H7 (cell line): ENCODE results near the gene SYNGR4. TPM values are rescaled to one million over a fixed set of nuclear protein-coding genes. Genes with fewer than 3 reads are reported as not detected.

Experiments
- DNase-seq: peaks from one replicate; pipeline ENCODE4 v3.0.0; 2012
- H3K27me3 ChIP-seq: 2 replicates; pipeline ENCODE4 v1.6.0; 2011; ENCODE audit warnings: mild to moderate bottlenecking, low read length; ENCODE audit not compliant: control insufficient read depth, insufficient read depth
- H3K36me3 ChIP-seq: replicated peaks from 2 replicates; pipeline ENCODE4 v1.5.1; 2011; ENCODE audit warnings: low read length; ENCODE audit not compliant: control insufficient read depth, insufficient read depth
- H3K4me3 ChIP-seq: 2 replicates; pipeline ENCODE4 v1.5.1; 2011; ENCODE audit warnings: low read depth, mild to moderate bottlenecking, control low read depth, low read length, moderate library complexity; ENCODE audit not compliant: insufficient read depth
- total RNA-seq: library from RNA; depleted of rRNA; stranded (reverse); fragments of >200 nt; shearing (Covaris generic); gene quantifications from 2 replicates; pipeline ENCODE4 v1.2.3, GENCODE V29; 2014

Gene SYNGR4
- total RNA-seq, 1 experiment from 2014 or later = not detected

- Histone ChIP-seq H3K36me3 (peaks cover 7% of the 10 kb centered on the region), H3K4me3 (peak within 1 kb of the TSS; percentile 46), H3K27me3 (peaks cover 53% of the 10 kb centered on the region)
- DNase-seq = peak; percentile 84
Observed at GRCh38 chr19:48393559-48394330, 29.6 kb downstream of the SYNGR4 start, which contains the start of gene GRIN2D. GRIN2D (plus strand) TSS chr19:48393668; CDS start chr19:48398393, 4,725 bp downstream.

DNA sequence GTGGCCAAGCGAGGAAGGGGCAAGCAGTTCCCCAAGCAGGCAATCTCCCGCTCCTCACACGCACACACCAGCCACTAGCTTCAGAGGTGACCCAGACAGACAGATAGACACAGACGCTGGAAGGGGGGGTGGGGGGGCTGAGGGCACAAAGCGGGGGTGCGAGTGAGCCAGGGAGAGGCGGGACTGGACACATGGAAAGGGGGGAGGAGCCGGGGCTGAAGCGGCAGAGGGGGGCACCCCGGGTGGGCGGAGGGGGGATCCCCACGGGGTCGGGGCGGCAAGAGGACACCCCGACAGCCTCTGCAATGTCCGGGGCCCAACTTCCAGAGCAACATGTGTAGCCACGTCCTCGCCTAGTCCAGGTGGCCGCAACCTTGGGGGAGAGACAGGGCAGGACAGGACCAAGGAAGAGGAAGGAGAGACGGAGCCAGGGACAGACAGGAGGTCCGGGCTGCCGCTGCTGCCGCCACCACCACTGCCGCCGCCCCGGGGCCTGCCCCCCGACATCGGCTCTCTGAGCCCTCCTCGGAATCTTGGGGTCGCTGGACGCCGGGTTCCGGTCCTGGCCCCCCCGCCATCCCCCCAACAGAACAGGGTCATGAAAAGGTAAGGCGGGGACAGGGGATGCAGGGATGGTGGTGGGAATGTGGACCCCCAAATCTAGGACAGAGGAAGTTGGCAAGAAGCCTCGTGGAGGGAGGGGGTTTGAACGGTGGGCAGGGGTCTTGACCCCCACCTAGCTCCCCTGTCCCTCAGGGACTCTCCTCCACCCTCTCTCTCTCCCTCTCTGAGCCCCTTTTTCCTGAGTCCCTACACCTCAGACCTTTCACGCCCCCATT, 30.4 kb downstream of the SYNGR4 start:
- Histone ChIP-seq H3K27me3 (peaks cover 53% of the 10 kb centered on the region), H3K36me3 (0 out of 2 replicates have a peak, but pooled peaks cover under 1% of the 10 kb centered on the region), H3K4me3 (peak overlapping the region; percentile 46)
- DNase-seq = peak; percentile 74

DNA sequence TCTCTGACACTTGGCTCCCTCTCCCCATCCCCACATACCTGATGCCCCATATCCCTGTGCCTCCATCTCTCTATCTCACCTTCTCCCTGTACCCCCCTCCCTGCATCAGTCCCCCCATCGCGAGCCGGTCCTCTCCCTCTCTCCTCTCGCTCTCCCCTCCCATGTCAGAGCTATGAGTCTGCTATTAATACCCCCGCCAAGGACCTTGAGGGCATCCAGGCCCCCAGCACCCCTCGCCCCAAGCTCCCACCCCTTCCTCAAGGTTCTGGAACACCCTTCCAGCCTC, 30.9 kb downstream of the SYNGR4 start:
- DNase-seq = peak; percentile 64
- H3K4me3 ChIP-seq = peak overlapping the region; percentile 46; the same call in 1 of the 2 replicates
- H3K36me3 ChIP-seq = no peaks in the 10 kb centered on the region
- peaks cover 53% of the 10 kb centered on the region for H3K27me3 ChIP-seq

DNA sequence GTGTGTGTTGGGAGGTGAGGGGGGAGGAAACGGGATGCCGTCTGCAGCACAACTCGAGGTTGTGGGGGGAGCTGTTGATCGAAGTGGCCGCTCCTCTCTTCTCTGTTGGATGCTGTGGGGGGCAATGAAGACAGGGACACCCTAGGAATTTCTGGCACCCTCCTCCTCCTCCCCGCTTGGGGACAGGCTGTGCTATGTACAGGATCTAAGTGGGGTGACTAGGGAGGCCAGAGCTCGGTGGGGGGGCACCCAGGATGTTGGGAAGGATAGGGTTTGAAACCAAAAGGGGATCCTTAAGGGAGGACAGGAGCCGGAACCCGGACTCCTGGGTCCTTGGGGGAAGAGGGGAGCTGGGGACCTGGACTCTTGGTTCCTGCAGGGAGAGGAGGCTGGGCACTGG, 31.3 kb downstream of the SYNGR4 start:
- peak overlapping the region; percentile 10; the same call in 1 of the 2 replicates for H3K4me3 ChIP-seq
- H3K27me3 ChIP-seq = peaks cover 53% of the 10 kb centered on the region
- DNase-seq = peak; percentile 40
- no peaks in the 10 kb centered on the region for H3K36me3 ChIP-seq

DNA sequence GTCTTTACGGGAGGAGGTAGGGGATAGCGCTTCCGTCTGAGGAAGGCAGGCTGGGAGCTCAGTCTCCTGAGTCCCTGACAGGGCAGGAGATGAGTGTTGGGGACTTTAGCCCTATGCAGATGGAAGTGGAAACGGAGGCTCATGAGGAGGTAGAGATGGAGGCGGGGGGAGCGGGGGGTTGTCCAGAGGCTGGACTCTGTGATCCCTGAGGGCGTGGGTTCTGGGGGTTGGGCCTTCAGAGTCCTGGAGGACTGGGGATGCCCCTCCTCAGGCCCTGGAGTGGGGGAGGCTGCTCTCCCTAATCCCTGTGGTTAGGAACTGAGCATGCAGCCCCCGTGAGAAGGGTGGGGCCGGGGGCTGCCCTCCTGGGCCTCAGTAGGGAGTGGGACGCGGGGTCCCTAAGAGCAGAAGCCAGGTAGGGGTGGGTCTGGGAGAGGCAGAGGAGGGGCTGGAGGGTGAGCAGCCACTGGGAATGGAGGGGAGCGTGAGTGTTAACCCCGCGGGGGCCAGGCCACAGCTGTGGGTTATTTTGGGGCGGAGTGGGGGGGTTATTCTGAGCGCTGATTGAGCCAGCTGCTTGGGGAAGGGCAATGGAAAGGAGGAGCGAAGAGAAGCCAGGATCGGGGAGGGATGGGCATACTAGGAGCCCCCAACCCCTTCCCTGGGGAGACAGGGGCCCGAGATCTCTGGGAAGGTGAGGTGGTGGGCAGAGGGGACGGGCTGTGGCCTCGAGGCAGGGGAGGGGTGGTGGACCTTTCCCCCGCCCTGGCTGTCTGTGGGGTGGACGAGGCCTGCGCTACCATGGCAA, 32.1 kb downstream of the SYNGR4 start:
- no peak overlapping the region; the same call in 1 of the 2 replicates for H3K4me3 ChIP-seq
- no peaks in the 10 kb centered on the region for H3K36me3 ChIP-seq
- H3K27me3 ChIP-seq = peaks cover 53% of the 10 kb centered on the region
- DNase-seq = peak; percentile 74

DNA sequence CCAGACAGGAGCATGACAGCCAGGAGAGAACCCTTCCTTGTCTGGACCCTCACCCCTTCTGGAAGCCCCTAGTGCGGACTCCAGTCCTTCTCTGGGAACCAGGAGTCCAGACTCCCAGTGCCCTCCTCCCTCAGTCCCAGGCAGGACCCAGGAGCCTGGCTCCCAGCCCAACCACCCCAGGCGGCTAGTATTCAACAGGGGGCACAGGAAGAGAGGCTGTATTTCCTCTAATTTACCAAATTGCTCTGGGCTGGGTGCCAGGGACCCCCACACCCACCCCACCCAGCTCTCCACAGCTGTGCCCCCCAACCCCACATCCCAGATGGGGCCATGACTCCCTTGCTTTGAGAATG, 32.6 kb downstream of the SYNGR4 start:
- peaks cover 53% of the 10 kb centered on the region for H3K27me3 ChIP-seq
- H3K36me3 ChIP-seq = no peaks in the 10 kb centered on the region
- H3K4me3 ChIP-seq = no peak overlapping the region
- no peak for DNase-seq

GRCh38 chr19:48397263-48398101, 33.3 kb downstream of the SYNGR4 start:
- Histone ChIP-seq H3K36me3 (no peaks in the 10 kb centered on the region), H3K4me3 (peak overlapping the region; percentile 54; the same call in 1 of the 2 replicates), H3K27me3 (peaks cover 53% of the 10 kb centered on the region)
- peak; percentile 37 for DNase-seq

DNA sequence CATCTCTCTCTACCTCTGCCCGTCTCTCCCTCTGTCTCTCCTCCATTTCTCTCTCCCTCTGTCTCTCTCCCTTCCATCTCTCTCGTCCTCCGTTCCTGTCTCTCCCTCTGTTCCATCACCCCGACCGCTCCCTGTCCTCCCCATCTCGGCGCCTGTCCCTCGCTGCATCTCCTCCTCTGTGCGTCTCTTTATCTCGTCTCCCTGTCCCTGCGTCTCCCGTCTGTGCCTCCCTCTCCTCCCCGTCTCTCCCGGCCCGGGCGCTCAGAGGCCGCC, 33.9 kb downstream of the SYNGR4 start:
- H3K4me3 ChIP-seq = peak overlapping the region; percentile 54
- no peak for DNase-seq
- peaks cover 50% of the 10 kb centered on the region for H3K27me3 ChIP-seq
- H3K36me3 ChIP-seq = no peaks in the 10 kb centered on the region

GRCh38 chr19:48398375-48399235, 34.4 kb downstream of the SYNGR4 start:
- Histone ChIP-seq H3K27me3 (peaks cover 45% of the 10 kb centered on the region), H3K4me3 (peak overlapping the region; percentile 76), H3K36me3 (no peaks in the 10 kb centered on the region)
- peak; percentile 99 for DNase-seq

GRCh38 chr19:48400018-48400742, 36.0 kb downstream of the SYNGR4 start:
- Histone ChIP-seq H3K36me3 (no peaks in the 10 kb centered on the region), H3K27me3 (peaks cover 30% of the 10 kb centered on the region), H3K4me3 (peak overlapping the region; percentile 57)
- DNase-seq = peak; percentile 89

DNA sequence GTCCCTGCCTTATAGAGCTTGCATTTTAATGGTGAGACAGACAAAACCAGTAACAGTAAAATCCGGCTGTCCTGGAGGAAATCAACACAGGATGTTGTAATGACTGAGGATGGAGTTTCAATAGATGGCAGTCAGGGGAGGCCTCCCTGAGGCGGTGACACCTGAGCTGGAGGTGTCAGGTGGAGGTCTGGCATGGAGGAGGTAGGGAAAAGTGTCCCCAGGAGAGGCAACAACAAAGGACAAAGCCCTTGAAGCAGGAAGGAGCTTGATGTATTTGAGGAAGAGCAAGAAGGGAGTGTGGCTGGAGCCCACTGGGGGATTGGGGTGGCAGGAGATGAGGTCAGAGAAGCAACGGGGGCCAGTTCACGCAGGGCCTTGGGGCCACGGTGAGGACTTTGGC, 37.1 kb downstream of the SYNGR4 start:
- peak; percentile 40 for DNase-seq
- Histone ChIP-seq H3K36me3 (no peaks in the 10 kb centered on the region), H3K4me3 (no peak overlapping the region), H3K27me3 (peaks cover 18% of the 10 kb centered on the region)

DNA sequence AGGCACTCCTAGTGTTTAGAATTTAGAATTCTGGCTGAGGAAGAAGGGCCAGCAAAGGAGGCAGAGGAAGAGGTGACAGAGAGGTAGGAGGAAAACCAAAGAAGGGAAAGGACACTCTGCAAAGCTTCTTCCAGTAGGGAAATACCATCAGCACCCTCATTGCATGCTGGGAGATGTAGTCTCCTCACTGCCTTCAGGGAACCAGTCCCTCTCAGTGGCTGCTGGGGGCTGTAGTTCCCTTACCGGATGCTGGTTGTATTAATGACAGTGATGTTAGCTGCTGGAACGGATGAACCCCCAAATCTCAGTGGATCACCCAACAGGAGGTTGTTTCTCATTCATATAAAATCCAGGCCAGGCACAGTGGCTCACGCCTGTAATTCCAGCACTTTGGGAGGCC, 39.4 kb downstream of the SYNGR4 start:
- Histone ChIP-seq H3K27me3 (no peaks in the 10 kb centered on the region), H3K4me3 (no peak overlapping the region), H3K36me3 (no peaks in the 10 kb centered on the region)
- DNase-seq = peak; percentile 92
